WTC11 (cell line): ENCODE data around the gene ZFYVE26. TPM values are rescaled to one million over a fixed set of nuclear protein-coding genes. Genes with fewer than 3 reads are reported as not detected.

ENCODE experiments used
- ATAC-seq: fragments of 200-7000 bp; cut with Tn5 transposase; 2 replicates; pipeline ENCODE4 v1.10.0; 2021; ENCODE audit warnings: mild to moderate bottlenecking, moderate library complexity
- CTCF ChIA-PET: fragments of 300-600 bp; sonication (Branson Sonifier 250); formaldehyde crosslinking; loops from one replicate; lab custom pipeline; 2021; ENCODE audit warnings: antibody characterized with exemption; lab: Charles Lee
- POLR2A ChIA-PET: fragments of 350-600 bp; sonication (Branson Sonifier 250); formaldehyde crosslinking; loops from one replicate; lab custom pipeline; 2021; ENCODE audit warnings: antibody characterized with exemption; lab: Charles Lee
- DNase-seq: peaks from one replicate; pipeline ENCODE4 v3.0.0; 2021; ENCODE audit warnings: low spot score
- H3K27ac Mint-ChIP-seq: 2 replicates; pipeline ENCODE4 v1.8.0; 2021; ENCODE audit warnings: mixed read lengths
- H3K27me3 Mint-ChIP-seq: 2 replicates; pipeline ENCODE4 v1.8.0; 2021; ENCODE audit warnings: low read depth, mild to moderate bottlenecking, moderate library complexity, mixed read lengths
- H3K36me3 Mint-ChIP-seq: 2 replicates; pipeline ENCODE4 v1.8.0; 2021; ENCODE audit warnings: mixed read lengths
- H3K4me1 Mint-ChIP-seq: 2 replicates; pipeline ENCODE4 v1.8.0; 2022; ENCODE audit warnings: mixed read lengths
- H3K4me3 Mint-ChIP-seq: 2 replicates; pipeline ENCODE4 v1.8.0; 2021; ENCODE audit warnings: mild to moderate bottlenecking, moderate library complexity, mixed read lengths
- H3K9me3 Mint-ChIP-seq: 2 replicates; pipeline ENCODE4 v1.8.0; 2021; ENCODE audit warnings: mixed read lengths
- ATF3 ChIP-seq: sonication (generic); formaldehyde crosslinking; conservative IDR thresholded peaks from 2 replicates; pipeline ENCODE4 v1.8.1; 2022; ENCODE audit warnings: mild to moderate bottlenecking, missing genetic modification reagents
- E2F1 ChIP-seq: sonication (generic); formaldehyde crosslinking; IDR thresholded peaks from 2 replicates; pipeline ENCODE4 v1.8.0; 2022; ENCODE audit warnings: mild to moderate bottlenecking, missing genetic modification reagents
- ETV6 ChIP-seq: sonication (generic); formaldehyde crosslinking; IDR thresholded peaks from 2 replicates; pipeline ENCODE4 v1.8.1; 2022; ENCODE audit warnings: mild to moderate bottlenecking, missing genetic modification reagents
- HMGXB4 ChIP-seq: sonication (generic); formaldehyde crosslinking; IDR thresholded peaks from 2 replicates; pipeline ENCODE4 v1.8.1; 2023; ENCODE audit warnings: mild to moderate bottlenecking, moderate library complexity, missing genetic modification reagents
- JAZF1 ChIP-seq: fragments of 250-450 bp; sonication (Bioruptor Pico); IDR thresholded peaks from 2 replicates; pipeline ENCODE4 v1.9.0; 2021; ENCODE audit warnings: moderate library complexity, mild to moderate bottlenecking, inconsistent platforms
- MLX ChIP-seq: sonication (generic); formaldehyde crosslinking; IDR thresholded peaks from 2 replicates; pipeline ENCODE4 v1.8.1; 2023; ENCODE audit warnings: mild to moderate bottlenecking, missing genetic modification reagents, moderate library complexity
- NFE2L1 ChIP-seq: sonication (generic); formaldehyde crosslinking; IDR thresholded peaks from 2 replicates; pipeline ENCODE4 v1.8.1; 2023; ENCODE audit warnings: missing genetic modification reagents
- PREB ChIP-seq: sonication (generic); formaldehyde crosslinking; IDR thresholded peaks from 2 replicates; pipeline ENCODE4 v1.8.1; 2022; ENCODE audit warnings: mild to moderate bottlenecking, missing genetic modification reagents, moderate library complexity, borderline replicate concordance
- STAT6 ChIP-seq: sonication (generic); formaldehyde crosslinking; conservative IDR thresholded peaks from 2 replicates; pipeline ENCODE4 v1.8.1; 2023; ENCODE audit warnings: mild to moderate bottlenecking, low read depth, missing genetic modification reagents, moderate library complexity
- TEAD4 ChIP-seq: sonication (generic); formaldehyde crosslinking; IDR thresholded peaks from 2 replicates; pipeline ENCODE4 v1.8.0; 2022; ENCODE audit warnings: mild to moderate bottlenecking, missing genetic modification reagents
- ZNF232 ChIP-seq: sonication (generic); formaldehyde crosslinking; IDR thresholded peaks from 2 replicates; pipeline ENCODE4 v1.8.0; 2022; ENCODE audit warnings: mild to moderate bottlenecking, missing genetic modification reagents
- total RNA-seq: library from RNA; stranded (reverse); gene quantifications from 3 replicates; pipeline ENCODE4 v1.2.3, GENCODE V29; 2021
- TF ChIP-seq, protein P1 (sequence below): fragments of 250-450 bp; sonication (Bioruptor Pico); IDR thresholded peaks from 2 replicates; pipeline ENCODE4 v1.9.0; 2021; ENCODE audit warnings: mild to moderate bottlenecking
- TF ChIP-seq, protein P2 (sequence below): fragments of 250-450 bp; sonication (Bioruptor Pico); IDR thresholded peaks from 2 replicates; pipeline ENCODE4 v1.9.0; 2021; ENCODE audit warnings: moderate library complexity, mild to moderate bottlenecking, inconsistent platforms, borderline replicate concordance
- TF ChIP-seq, protein P3 (sequence below): fragments of 250-450 bp; sonication (Bioruptor Pico); conservative IDR thresholded peaks from 2 replicates; pipeline ENCODE4 v1.9.0; 2021; ENCODE audit warnings: mild to moderate bottlenecking
- TF ChIP-seq, protein P4 (sequence below): sonication (generic); formaldehyde crosslinking; IDR thresholded peaks from 2 replicates; pipeline ENCODE4 v1.8.1; 2023; ENCODE audit warnings: mild to moderate bottlenecking, missing genetic modification reagents, borderline replicate concordance

The ZFYVE26 gene
- total RNA-seq, 1 experiment from 2014 or later = 25.8 TPM

- ATAC-seq = no peak
- H3K27me3 Mint-ChIP-seq = peaks cover 11% of the 10 kb centered on the region
- ChIA-PET CTCF (no interaction called here), POLR2A (no interaction called here)
- H3K4me3 Mint-ChIP-seq = no peak overlapping the region
- TF ChIP-seq, protein P1, sequence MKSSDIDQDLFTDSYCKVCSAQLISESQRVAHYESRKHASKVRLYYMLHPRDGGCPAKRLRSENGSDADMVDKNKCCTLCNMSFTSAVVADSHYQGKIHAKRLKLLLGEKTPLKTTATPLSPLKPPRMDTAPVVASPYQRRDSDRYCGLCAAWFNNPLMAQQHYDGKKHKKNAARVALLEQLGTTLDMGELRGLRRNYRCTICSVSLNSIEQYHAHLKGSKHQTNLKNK = no peak
- TF ChIP-seq, protein P2, sequence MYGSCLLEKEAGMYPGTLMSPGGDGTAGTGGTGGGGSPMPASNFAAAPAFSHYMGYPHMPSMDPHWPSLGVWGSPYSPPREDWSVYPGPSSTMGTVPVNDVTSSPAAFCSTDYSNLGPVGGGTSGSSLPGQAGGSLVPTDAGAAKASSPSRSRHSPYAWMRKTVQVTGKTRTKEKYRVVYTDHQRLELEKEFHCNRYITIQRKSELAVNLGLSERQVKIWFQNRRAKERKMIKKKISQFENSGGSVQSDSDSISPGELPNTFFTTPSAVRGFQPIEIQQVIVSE = no peak
- TF ChIP-seq ATF3 (CRISPR knock-in tag) = no peak
- TF ChIP-seq, protein P3, sequence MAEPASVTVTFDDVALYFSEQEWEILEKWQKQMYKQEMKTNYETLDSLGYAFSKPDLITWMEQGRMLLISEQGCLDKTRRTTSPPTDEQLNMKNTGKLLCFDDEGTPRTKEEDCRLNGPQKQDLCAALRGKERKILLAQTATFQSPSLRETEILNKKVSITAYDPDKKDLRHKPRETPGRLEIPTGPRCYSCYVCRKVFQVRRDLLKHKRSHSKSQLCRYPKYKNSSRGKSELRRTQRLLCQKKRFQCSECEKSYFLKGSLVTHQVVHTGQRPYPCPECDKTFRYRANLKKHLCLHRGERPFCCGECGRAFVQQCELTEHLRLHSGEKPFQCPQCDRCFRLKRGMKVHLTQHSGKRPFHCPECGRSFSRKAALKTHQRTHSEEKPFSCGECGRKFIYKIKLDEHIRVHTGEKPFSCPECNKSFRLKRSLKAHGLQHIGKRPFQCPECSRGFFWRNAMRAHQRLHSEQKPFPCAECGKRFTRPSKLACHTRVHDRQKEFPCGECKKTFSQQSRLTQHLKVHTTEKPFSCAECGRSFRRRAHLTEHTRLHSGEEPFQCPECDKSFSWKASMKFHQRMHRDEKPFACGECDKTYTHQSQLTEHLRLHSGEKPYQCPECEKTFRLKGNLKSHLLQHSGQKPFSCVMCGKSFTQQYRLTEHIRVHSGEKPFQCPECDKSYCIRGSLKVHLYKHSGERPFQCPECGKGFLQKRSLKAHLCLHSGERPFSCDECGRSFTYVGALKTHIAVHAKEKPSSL (CRISPR knock-in tag) = no peak
- TF ChIP-seq MLX (CRISPR knock-in tag) = no peak
- no peak for TF ChIP-seq NFE2L1 (CRISPR knock-in tag)
- no peak for TF ChIP-seq ZNF232 (CRISPR knock-in tag)
- no peak for TF ChIP-seq HMGXB4
- TF ChIP-seq PREB (CRISPR knock-in tag) = no peak
- TF ChIP-seq ETV6 (CRISPR knock-in tag) = no peak
- TF ChIP-seq STAT6 (CRISPR knock-in tag) = no peak
- no peak for TF ChIP-seq E2F1 (CRISPR knock-in tag)
- TF ChIP-seq, protein P4, sequence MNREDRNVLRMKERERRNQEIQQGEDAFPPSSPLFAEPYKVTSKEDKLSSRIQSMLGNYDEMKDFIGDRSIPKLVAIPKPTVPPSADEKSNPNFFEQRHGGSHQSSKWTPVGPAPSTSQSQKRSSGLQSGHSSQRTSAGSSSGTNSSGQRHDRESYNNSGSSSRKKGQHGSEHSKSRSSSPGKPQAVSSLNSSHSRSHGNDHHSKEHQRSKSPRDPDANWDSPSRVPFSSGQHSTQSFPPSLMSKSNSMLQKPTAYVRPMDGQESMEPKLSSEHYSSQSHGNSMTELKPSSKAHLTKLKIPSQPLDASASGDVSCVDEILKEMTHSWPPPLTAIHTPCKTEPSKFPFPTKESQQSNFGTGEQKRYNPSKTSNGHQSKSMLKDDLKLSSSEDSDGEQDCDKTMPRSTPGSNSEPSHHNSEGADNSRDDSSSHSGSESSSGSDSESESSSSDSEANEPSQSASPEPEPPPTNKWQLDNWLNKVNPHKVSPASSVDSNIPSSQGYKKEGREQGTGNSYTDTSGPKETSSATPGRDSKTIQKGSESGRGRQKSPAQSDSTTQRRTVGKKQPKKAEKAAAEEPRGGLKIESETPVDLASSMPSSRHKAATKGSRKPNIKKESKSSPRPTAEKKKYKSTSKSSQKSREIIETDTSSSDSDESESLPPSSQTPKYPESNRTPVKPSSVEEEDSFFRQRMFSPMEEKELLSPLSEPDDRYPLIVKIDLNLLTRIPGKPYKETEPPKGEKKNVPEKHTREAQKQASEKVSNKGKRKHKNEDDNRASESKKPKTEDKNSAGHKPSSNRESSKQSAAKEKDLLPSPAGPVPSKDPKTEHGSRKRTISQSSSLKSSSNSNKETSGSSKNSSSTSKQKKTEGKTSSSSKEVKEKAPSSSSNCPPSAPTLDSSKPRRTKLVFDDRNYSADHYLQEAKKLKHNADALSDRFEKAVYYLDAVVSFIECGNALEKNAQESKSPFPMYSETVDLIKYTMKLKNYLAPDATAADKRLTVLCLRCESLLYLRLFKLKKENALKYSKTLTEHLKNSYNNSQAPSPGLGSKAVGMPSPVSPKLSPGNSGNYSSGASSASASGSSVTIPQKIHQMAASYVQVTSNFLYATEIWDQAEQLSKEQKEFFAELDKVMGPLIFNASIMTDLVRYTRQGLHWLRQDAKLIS (CRISPR knock-in tag) = no peak
- no peak for TF ChIP-seq JAZF1 (CRISPR knock-in tag)
- TF ChIP-seq TEAD4 (CRISPR knock-in tag) = no peak
- no peak for DNase-seq
- H3K9me3 Mint-ChIP-seq = 0 out of 2 replicates have a peak, but pooled peaks cover 3% of the 10 kb centered on the region
- no peak overlapping the region for H3K27ac Mint-ChIP-seq
- peaks cover 7% of the 10 kb centered on the region for H3K4me1 Mint-ChIP-seq
- H3K36me3 Mint-ChIP-seq = peaks cover 2% of the 10 kb centered on the region
These were observed 118.2 kb downstream of the ZFYVE26 start for GRCh38 chr14:67698179-67698578.
